H9 (cell line): ENCODE data around the gene LRP8. TPM values are rescaled to one million over a fixed set of nuclear protein-coding genes. Genes with fewer than 3 reads are reported as not detected.
A peak's percentile ranks its signal among the peaks of the same experiment; 100 is the strongest.

Experiments used
- DNase-seq: peaks from one replicate; pipeline ENCODE4 v3.0.0-alpha.2; 2017
- H2AFZ ChIP-seq: one replicate; pipeline ENCODE4 v1.6.1; 2013; ENCODE audit warnings: mild to moderate bottlenecking, low read length, control low read depth, moderate library complexity
- H2AK5ac ChIP-seq: 2 replicates; pipeline ENCODE4 v1.6.1; 2013; ENCODE audit warnings: low read length, control low read depth, mixed read lengths; ENCODE audit not compliant: insufficient read length
- H2BK120ac ChIP-seq: one replicate; pipeline ENCODE4 v1.6.1; 2013; ENCODE audit warnings: low read depth, mild to moderate bottlenecking, low read length, control low read depth, inconsistent platforms; ENCODE audit not compliant: poor library complexity, severe bottlenecking
- H2BK12ac ChIP-seq: 2 replicates; pipeline ENCODE4 v1.6.1; 2013; ENCODE audit warnings: low read length, control low read depth, mixed read lengths, low read depth; ENCODE audit not compliant: insufficient read length
- H2BK15ac ChIP-seq: 2 replicates; pipeline ENCODE4 v1.6.1; 2013; ENCODE audit warnings: low read depth, low read length, control low read depth
- H2BK20ac ChIP-seq: one replicate; pipeline ENCODE4 v1.6.1; 2013; ENCODE audit warnings: low read depth, mild to moderate bottlenecking, low read length, control low read depth, inconsistent platforms; ENCODE audit not compliant: poor library complexity, severe bottlenecking
- H2BK5ac ChIP-seq: 2 replicates; pipeline ENCODE4 v1.6.1; 2013; ENCODE audit warnings: low read length, control low read depth, mixed read lengths; ENCODE audit not compliant: insufficient read length
- H3K14ac ChIP-seq: 2 replicates; pipeline ENCODE4 v1.6.1; 2013; ENCODE audit warnings: low read length, control low read depth; ENCODE audit not compliant: insufficient read depth
- H3K18ac ChIP-seq: 2 replicates; pipeline ENCODE4 v1.6.1; 2013; ENCODE audit warnings: low read depth, mild to moderate bottlenecking, mixed read lengths, low read length, control low read depth; ENCODE audit not compliant: insufficient read length
- H3K23ac ChIP-seq: 2 replicates; pipeline ENCODE4 v1.6.1; 2013; ENCODE audit warnings: low read length, control low read depth, mixed read lengths, low read depth; ENCODE audit not compliant: insufficient read length
- H3K23me2 ChIP-seq: 2 replicates; pipeline ENCODE4 v1.6.1; 2013; ENCODE audit warnings: low read depth, mild to moderate bottlenecking, mixed read lengths, low read length, control low read depth; ENCODE audit not compliant: insufficient read length, poor library complexity, severe bottlenecking
- H3K27ac ChIP-seq: 2 replicates; pipeline ENCODE4 v1.5.1; 2013; ENCODE audit warnings: low read length, control low read depth, mixed read lengths, low read depth; ENCODE audit not compliant: insufficient read length
- H3K27me3 ChIP-seq: 2 replicates; pipeline ENCODE4 v1.6.1; 2013; ENCODE audit warnings: low read length, control low read depth, inconsistent platforms; ENCODE audit not compliant: insufficient read depth
- H3K4ac ChIP-seq: 2 replicates; pipeline ENCODE4 v1.6.1; 2013; ENCODE audit warnings: low read depth, mild to moderate bottlenecking, control low read depth, inconsistent platforms, low read length, moderate library complexity
- H3K4me1 ChIP-seq: 2 replicates; pipeline ENCODE4 v1.6.1; 2013; ENCODE audit warnings: low read length, control low read depth, inconsistent platforms; ENCODE audit not compliant: insufficient read depth
- H3K4me2 ChIP-seq: 2 replicates; pipeline ENCODE4 v1.6.1; 2013; ENCODE audit warnings: low read length, control low read depth, mixed read lengths; ENCODE audit not compliant: insufficient read length, insufficient read depth
- H3K56ac ChIP-seq: 2 replicates; pipeline ENCODE4 v1.6.1; 2013; ENCODE audit warnings: low read depth, mild to moderate bottlenecking, mixed read lengths, low read length, control low read depth; ENCODE audit not compliant: insufficient read length
- H3K79me1 ChIP-seq: 2 replicates; pipeline ENCODE4 v1.6.1; 2013; ENCODE audit warnings: low read depth, mild to moderate bottlenecking, moderate library complexity, low read length, control low read depth, inconsistent platforms; ENCODE audit not compliant: insufficient read depth, poor library complexity, severe bottlenecking
- H3K79me2 ChIP-seq: 2 replicates; pipeline ENCODE4 v1.6.1; 2013; ENCODE audit warnings: low read length, control low read depth, inconsistent platforms; ENCODE audit not compliant: insufficient read depth
- H3K9ac ChIP-seq: 2 replicates; pipeline ENCODE4 v1.6.1; 2013; ENCODE audit warnings: low read length, control low read depth, mixed read lengths; ENCODE audit not compliant: insufficient read length; ENCODE audit errors: extremely low read depth
- H3K9me3 ChIP-seq: one replicate; pipeline ENCODE4 v1.6.1; 2013; ENCODE audit warnings: low read depth, low read length, inconsistent platforms; ENCODE audit not compliant: control insufficient read depth
- H3T11ph ChIP-seq: one replicate; pipeline ENCODE4 v1.6.1; 2013; ENCODE audit warnings: mild to moderate bottlenecking, low read length, control low read depth, inconsistent platforms
- H4K20me1 ChIP-seq: one replicate; pipeline ENCODE4 v1.6.1; 2013; ENCODE audit not compliant: control insufficient read depth, insufficient read length, insufficient read depth
- H4K5ac ChIP-seq: 2 replicates; pipeline ENCODE4 v1.6.1; 2013; ENCODE audit warnings: low read depth, mild to moderate bottlenecking, mixed read lengths, low read length, control low read depth; ENCODE audit not compliant: insufficient read length
- H4K8ac ChIP-seq: replicated peaks from 2 replicates; pipeline ENCODE4 v1.6.1; 2013; ENCODE audit warnings: low read length, control low read depth, mixed read lengths, low read depth; ENCODE audit not compliant: insufficient read length
- H4K91ac ChIP-seq: 2 replicates; pipeline ENCODE4 v1.6.1; 2013; ENCODE audit warnings: low read depth, mild to moderate bottlenecking, moderate library complexity, mixed read lengths, low read length, control low read depth; ENCODE audit not compliant: insufficient read length
- H3K27ac Mint-ChIP-seq, 3 experiments: 2 replicates in 2 of 3; 3 replicates in 1 of 3; pipeline ENCODE4 v1.8.0; 2020 to 2021; ENCODE audit warnings: mixed read lengths in 3 of 3, mild to moderate bottlenecking in 1 of 3, moderate library complexity in 1 of 3
- H3K27me3 Mint-ChIP-seq: 2 replicates; pipeline ENCODE4 v1.8.0; 2021; ENCODE audit warnings: low read depth, mild to moderate bottlenecking, moderate library complexity, mixed read lengths
- H3K36me3 Mint-ChIP-seq, 3 experiments: 2 replicates in 2 of 3; 3 replicates in 1 of 3; pipeline ENCODE4 v1.8.0; 2020 to 2021; ENCODE audit warnings: low read depth in 3 of 3, mixed read lengths in 3 of 3; ENCODE audit not compliant: insufficient read depth in 1 of 3
- H3K4me1 Mint-ChIP-seq, 2 experiments: 2 replicates each; pipeline ENCODE4 v1.8.0; 2020; ENCODE audit warnings: mixed read lengths in 2 of 2
- H3K4me3 Mint-ChIP-seq, 2 experiments: 2 replicates in 1 of 2; 3 replicates in 1 of 2; pipeline ENCODE4 v1.8.0; 2020 to 2021; ENCODE audit warnings: mild to moderate bottlenecking in 2 of 2, mixed read lengths in 2 of 2, moderate library complexity in 1 of 2
- H3K9me3 Mint-ChIP-seq, 2 experiments: 2 replicates in 1 of 2; 3 replicates in 1 of 2; pipeline ENCODE4 v1.8.0; 2020; ENCODE audit warnings: mild to moderate bottlenecking in 2 of 2, mixed read lengths in 2 of 2, moderate library complexity in 1 of 2
- WGBS: extraction: QIAGEN DNeasy Blood & Tissue Kit; methylation state at CpG from one replicate; pipeline ENCODE4 v1.1.7; 2013; ENCODE audit warnings: missing lambda C conversion rate, low lambda C conversion rate, mixed read lengths; ENCODE audit not compliant: insufficient read length; ENCODE audit errors: extremely low coverage; 5-methylcytosine and 5-hydroxymethylcytosine counted together
- total RNA-seq: library from RNA; stranded (reverse); gene quantifications from 2 replicates; pipeline ENCODE4 v1.2.1, GENCODE V29; 2021
- TF ChIP-seq, protein P1 (sequence below): fragments of 200-600 bp; sonication (generic); conservative IDR thresholded peaks from 3 replicates; pipeline ENCODE4 v1.8.0; 2021; ENCODE audit warnings: antibody characterized with exemption, mild to moderate bottlenecking

LRP8 gene
- total RNA-seq, 1 experiment from 2014 or later, result 78.6 TPM

DNA sequence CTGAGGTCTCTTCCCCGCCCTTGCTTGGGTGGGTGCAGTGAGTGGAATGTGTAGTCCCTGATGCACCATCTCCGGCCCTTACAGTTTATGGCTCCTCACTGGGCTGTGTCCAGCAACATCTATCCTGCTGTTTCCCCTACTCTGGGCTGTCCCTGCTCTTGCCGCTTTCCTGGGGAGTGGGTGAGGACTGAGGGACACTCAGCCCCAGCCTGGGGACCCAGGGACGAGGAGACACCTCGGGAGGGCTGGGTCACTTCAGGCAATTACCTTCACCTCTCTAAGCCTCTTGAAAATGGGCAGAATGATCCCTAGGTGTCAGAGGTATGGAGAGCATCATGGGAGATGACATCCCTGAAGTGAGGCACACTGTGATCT lies 13.6 kb upstream of the LRP8 start:
- Histone ChIP-seq H3K4me1 (no peaks in the 10 kb centered on the region), H2BK5ac (no peak overlapping the region), H2BK15ac (no peak overlapping the region), H2AK5ac (no peak overlapping the region), H2AFZ (no peak overlapping the region), H3K79me2 (no peaks in the 10 kb centered on the region), H3K27me3 (no peaks in the 10 kb centered on the region; the same call in 1 of the 2 replicates), H2BK20ac (no peak overlapping the region), H4K8ac (no peak overlapping the region), H3K9me3 (no peaks in the 10 kb centered on the region), H3K23ac (no peak overlapping the region), H4K91ac (no peak overlapping the region), H4K20me1 (no peaks in the 10 kb centered on the region), H3K4ac (no peak overlapping the region), H3K14ac (no peak overlapping the region), H3K18ac (no peak overlapping the region), H3T11ph (no peak overlapping the region), H3K4me2 (no peak overlapping the region), H2BK120ac (no peak overlapping the region), H3K79me1 (no peaks in the 10 kb centered on the region), H2BK12ac (no peak overlapping the region), H4K5ac (no peak overlapping the region), H3K56ac (no peak overlapping the region), H3K27ac (no peak overlapping the region), H3K9ac (no peak overlapping the region), H3K23me2 (no peaks in the 10 kb centered on the region)
- Mint-ChIP-seq H3K27me3 (peaks cover 37% of the 10 kb centered on the region), H3K4me3 (no peak overlapping the region), H3K9me3 (peaks cover 0 to 5% of the 10 kb centered on the region in 2 experiments; a peak in 3 of 5 replicates), H3K4me1 (peaks cover 7 to 8% of the 10 kb centered on the region in 2 experiments), H3K27ac (no peak overlapping the region), H3K36me3 (no peaks in the 10 kb centered on the region)
- whole genome bisulfite sequencing, result no CpG with 5 or more reads among the region's 5 CpGs
- TF ChIP-seq, protein P1, sequence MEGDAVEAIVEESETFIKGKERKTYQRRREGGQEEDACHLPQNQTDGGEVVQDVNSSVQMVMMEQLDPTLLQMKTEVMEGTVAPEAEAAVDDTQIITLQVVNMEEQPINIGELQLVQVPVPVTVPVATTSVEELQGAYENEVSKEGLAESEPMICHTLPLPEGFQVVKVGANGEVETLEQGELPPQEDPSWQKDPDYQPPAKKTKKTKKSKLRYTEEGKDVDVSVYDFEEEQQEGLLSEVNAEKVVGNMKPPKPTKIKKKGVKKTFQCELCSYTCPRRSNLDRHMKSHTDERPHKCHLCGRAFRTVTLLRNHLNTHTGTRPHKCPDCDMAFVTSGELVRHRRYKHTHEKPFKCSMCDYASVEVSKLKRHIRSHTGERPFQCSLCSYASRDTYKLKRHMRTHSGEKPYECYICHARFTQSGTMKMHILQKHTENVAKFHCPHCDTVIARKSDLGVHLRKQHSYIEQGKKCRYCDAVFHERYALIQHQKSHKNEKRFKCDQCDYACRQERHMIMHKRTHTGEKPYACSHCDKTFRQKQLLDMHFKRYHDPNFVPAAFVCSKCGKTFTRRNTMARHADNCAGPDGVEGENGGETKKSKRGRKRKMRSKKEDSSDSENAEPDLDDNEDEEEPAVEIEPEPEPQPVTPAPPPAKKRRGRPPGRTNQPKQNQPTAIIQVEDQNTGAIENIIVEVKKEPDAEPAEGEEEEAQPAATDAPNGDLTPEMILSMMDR, result no peak
- peak; percentile 17 for DNase-seq
